MM.1S (cell line): ENCODE data around the gene TPCN2.

Experiments used
- EZH2 ChIP-seq: fragments of 300-600 bp; sonication (generic); optimal IDR thresholded peaks from 2 replicates; pipeline ENCODE3; 2017; ENCODE audit warnings: low read depth, mild to moderate bottlenecking, antibody characterized with exemption, low read length, mixed read lengths
- EZH2phosphoT487 ChIP-seq: fragments of 300-600 bp; sonication (generic); IDR thresholded peaks from 2 replicates; pipeline ENCODE4 v1.6.1; 2018; ENCODE audit warnings: antibody characterized with exemption, low read length
- TF ChIP-seq, protein P1 (sequence below): fragments of 300-600 bp; sonication (generic); IDR thresholded peaks from 2 replicates; pipeline ENCODE4 v1.5.1; 2016; ENCODE audit warnings: antibody characterized with exemption, low read length, mixed read lengths

DNA sequence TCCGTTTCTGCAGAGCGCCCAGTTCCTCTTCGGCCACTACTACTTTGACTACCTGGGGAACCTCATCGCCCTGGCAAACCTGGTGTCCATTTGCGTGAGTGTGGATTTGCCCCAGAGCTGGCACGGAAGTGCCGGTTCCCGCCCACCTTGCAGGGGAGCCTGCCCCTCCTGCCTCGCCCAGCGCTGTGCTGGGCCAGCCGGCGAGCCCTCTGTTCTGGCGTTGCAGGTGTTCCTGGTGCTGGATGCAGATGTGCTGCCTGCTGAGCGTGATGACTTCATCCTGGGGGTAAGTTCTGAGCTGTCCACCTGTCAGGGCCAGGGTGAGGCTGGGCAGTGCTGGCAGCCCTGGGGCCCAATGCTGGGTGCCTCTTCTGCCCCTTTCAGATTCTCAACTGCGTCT is 29.8 kb downstream of the TPCN2 start:
- TF ChIP-seq, protein P1, sequence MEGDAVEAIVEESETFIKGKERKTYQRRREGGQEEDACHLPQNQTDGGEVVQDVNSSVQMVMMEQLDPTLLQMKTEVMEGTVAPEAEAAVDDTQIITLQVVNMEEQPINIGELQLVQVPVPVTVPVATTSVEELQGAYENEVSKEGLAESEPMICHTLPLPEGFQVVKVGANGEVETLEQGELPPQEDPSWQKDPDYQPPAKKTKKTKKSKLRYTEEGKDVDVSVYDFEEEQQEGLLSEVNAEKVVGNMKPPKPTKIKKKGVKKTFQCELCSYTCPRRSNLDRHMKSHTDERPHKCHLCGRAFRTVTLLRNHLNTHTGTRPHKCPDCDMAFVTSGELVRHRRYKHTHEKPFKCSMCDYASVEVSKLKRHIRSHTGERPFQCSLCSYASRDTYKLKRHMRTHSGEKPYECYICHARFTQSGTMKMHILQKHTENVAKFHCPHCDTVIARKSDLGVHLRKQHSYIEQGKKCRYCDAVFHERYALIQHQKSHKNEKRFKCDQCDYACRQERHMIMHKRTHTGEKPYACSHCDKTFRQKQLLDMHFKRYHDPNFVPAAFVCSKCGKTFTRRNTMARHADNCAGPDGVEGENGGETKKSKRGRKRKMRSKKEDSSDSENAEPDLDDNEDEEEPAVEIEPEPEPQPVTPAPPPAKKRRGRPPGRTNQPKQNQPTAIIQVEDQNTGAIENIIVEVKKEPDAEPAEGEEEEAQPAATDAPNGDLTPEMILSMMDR = no peak
- TF ChIP-seq EZH2 (no peak), EZH2phosphoT487 (no peak)
